HG03571 (cell line): Measurements from ENCODE around the gene PDZRN4.
A peak's percentile ranks its signal among the peaks of the same experiment; 100 is the strongest.
"Not testable (repeated sequence)": the region's sequence is repeated elsewhere in the genome, so short reads cannot be mapped to it uniquely, and the experiment has no call there.

Source experiments
- ATAC-seq: cut with Tn5 transposase; IDR thresholded peaks from one replicate; pipeline ENCODE4 v1.9.1; 2021; ENCODE audit not compliant: unreplicated experiment

PDZRN4 gene

GRCh38 chr12:41504976-41505375, 316.9 kb downstream of the PDZRN4 start:
- ATAC-seq = no peak

GRCh38 chr12:41507286-41507685, 319.2 kb downstream of the PDZRN4 start:
- ATAC-seq = no peak

- ATAC-seq = no peak
Observed at GRCh38 chr12:41509271-41510055, 321.3 kb downstream of the PDZRN4 start.

GRCh38 chr12:41510470-41510869, 322.4 kb downstream of the PDZRN4 start:
- ATAC-seq = no peak

GRCh38 chr12:41511247-41511646, 323.1 kb downstream of the PDZRN4 start:
- no peak for ATAC-seq

- ATAC-seq = no peak
Observed at GRCh38 chr12:41512497-41512896, 324.4 kb downstream of the PDZRN4 start.

- no peak for ATAC-seq
Observed at GRCh38 chr12:41514021-41514777, 326.1 kb downstream of the PDZRN4 start.

GRCh38 chr12:41514907-41515306, 326.8 kb downstream of the PDZRN4 start:
- no peak for ATAC-seq

GRCh38 chr12:41515953-41516352, 327.8 kb downstream of the PDZRN4 start:
- ATAC-seq = no peak

GRCh38 chr12:41520869-41521268, 332.7 kb downstream of the PDZRN4 start:
- no peak for ATAC-seq

- ATAC-seq = peak; percentile 68
Observed at GRCh38 chr12:41521872-41522379, 333.8 kb downstream of the PDZRN4 start.

GRCh38 chr12:41527062-41527461, 338.9 kb downstream of the PDZRN4 start:
- ATAC-seq = no peak

- no peak for ATAC-seq
Observed at GRCh38 chr12:41527534-41528116, 339.5 kb downstream of the PDZRN4 start.

GRCh38 chr12:41528874-41529273, 340.8 kb downstream of the PDZRN4 start:
- ATAC-seq = no peak

GRCh38 chr12:41530441-41530840, 342.3 kb downstream of the PDZRN4 start:
- no peak for ATAC-seq

GRCh38 chr12:41531147-41531829, 343.2 kb downstream of the PDZRN4 start:
- ATAC-seq = no peak

GRCh38 chr12:41532072-41532471, 344.0 kb downstream of the PDZRN4 start:
- no peak for ATAC-seq

GRCh38 chr12:41536813-41537490, 348.8 kb downstream of the PDZRN4 start:
- no peak for ATAC-seq

- ATAC-seq = no peak
Observed at GRCh38 chr12:41537522-41537921, 349.4 kb downstream of the PDZRN4 start.

- ATAC-seq = no peak
Observed at GRCh38 chr12:41545761-41546160, 357.6 kb downstream of the PDZRN4 start.

GRCh38 chr12:41547071-41547470, 359.0 kb downstream of the PDZRN4 start:
- not testable (repeated sequence) for ATAC-seq
